ENCODE data around the gene HDAC1.

The HDAC1 gene

DNA sequence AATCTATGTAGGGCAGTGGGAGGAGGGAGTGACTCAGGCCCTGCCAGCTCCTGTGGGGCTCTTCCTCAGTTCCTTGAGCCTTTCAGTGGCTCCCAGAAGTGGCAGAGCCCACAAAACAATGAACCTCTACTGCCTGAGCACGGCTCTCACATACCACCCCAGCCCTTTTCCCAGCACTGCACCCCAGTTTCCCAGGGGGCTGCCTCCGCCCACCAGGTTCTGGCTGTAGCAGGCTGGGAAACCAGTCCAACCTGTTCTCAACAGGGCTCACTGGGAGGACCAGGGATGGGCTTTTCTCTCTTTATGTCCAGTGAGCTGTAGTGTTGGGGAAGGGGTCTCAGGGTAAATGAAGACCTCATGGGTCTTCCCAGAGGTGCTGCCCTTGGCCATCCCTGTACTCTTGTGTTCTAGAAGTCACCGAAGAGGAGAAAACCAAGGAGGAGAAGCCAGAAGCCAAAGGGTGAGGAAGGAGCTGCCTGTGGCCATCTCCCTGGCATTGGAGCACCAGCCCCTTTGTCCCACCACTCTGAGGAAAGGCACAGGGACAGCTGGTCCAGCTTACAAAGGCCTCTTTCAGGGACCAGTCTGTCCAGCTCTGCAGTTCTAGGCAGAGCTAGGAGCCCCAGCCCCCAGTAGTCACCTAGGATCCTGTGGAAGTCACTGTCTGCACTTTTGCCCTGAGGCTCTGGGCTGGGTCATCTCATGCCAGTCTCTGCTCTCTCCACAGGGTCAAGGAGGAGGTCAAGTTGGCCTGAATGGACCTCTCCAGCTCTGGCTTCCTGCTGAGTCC is 40.6 kb downstream of the HDAC1 start:
- H3K4me3 ChIP-seq (ENCODE audit: low read length), result no peak overlapping the region

DNA sequence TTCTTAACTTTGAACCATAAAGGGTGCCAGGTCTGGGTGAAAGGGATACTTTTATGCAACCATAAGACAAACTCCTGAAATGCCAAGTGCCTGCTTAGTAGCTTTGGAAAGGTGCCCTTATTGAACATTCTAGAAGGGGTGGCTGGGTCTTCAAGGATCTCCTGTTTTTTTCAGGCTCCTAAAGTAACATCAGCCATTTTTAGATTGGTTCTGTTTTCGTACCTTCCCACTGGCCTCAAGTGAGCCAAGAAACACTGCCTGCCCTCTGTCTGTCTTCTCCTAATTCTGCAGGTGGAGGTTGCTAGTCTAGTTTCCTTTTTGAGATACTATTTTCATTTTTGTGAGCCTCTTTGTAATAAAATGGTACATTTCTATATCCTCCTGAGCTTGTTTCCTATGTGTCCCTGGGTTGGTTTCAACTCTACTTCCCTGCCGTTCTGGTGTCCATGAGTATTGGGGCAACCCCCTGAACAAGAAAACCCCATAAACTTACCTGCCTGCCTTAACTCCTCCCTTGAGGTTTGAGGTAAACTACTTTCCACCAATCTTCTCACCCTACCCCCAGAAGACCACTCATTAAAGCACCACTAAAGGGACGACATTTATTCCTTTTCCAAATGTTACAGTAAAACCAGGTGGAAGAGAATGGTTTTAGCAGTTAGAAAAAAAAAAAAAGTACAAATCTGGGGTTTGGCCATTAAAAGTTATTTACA is 41.5 kb downstream of the HDAC1 start:
- no peak for DNase-seq (ENCODE audit: low read depth)
- no peak overlapping the region for H3K4me3 ChIP-seq (ENCODE audit: low read length)
- no peak for TF ChIP-seq CTCF (IDR thresholded peaks at IDR 0.05; ENCODE audit: insufficient read depth, low read depth, low read length, missing control alignments)

More for the DNA sequence above, 40.6 kb downstream of the HDAC1 start:
- DNase-seq (ENCODE audit: low read depth), result peak; percentile 71
- TF ChIP-seq CTCF (IDR thresholded peaks at IDR 0.05; ENCODE audit: insufficient read depth, low read depth, low read length, missing control alignments), result no peak

DNA sequence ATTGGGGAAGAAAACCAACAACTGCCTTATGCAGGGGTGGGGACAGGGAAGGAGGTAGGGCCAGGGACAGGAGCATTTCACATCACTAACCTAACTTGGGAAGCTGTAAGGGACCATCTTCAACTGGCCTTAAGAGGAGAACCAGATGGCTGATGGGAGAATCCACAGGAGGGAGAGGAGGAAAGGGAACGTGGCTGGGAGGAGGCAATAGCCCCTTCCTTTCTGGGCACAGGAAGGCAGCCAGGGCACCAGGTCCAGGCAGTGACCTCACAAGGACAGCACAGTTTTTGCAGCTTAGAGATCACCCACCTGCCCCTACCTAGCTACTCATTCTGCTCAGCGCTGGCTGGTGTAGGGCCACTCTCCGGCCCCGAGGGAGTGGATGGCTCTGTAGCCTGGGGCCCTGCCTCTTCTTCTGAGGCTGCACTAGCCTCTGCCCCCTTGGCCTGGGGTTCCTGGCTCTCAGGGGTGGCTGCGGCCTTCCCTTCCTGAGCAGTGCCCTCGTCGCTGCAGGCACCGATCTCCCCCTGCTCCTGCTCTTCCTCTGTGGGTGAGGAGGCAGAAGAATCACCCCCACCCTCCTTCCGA is 42.5 kb downstream of the HDAC1 start:
- no peak overlapping the region for H3K4me3 ChIP-seq (ENCODE audit: low read length)
- DNase-seq (ENCODE audit: low read depth), result no peak
- TF ChIP-seq CTCF (IDR thresholded peaks at IDR 0.05; ENCODE audit: insufficient read depth, low read depth, low read length, missing control alignments), result no peak

- DNase-seq (ENCODE audit: low read depth), result peak; percentile 35
- H3K4me3 ChIP-seq (ENCODE audit: low read length), result peak overlapping the region; percentile 47
- peak; percentile 36 for TF ChIP-seq CTCF (IDR thresholded peaks at IDR 0.05; ENCODE audit: insufficient read depth, low read depth, low read length, missing control alignments)
Observed at GRCh38 chr1:32334864-32335534, 43.1 kb downstream of the HDAC1 start.

DNA sequence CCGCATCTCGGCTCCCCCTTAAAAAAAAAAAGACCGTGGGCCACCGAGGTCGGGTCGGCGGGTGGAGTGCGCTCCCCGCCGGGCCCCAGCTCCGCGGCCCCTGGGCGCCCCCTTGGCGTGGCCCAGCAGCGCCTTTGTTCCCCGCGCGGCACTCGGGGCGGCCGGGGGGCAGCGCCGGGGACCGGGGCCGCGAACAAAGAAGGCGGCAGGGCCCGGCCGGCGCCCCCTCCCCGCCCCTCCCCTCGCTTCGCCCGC is 43.6 kb downstream of the HDAC1 start:
- peak overlapping the region; percentile 47 for H3K4me3 ChIP-seq (ENCODE audit: low read length)
- no peak for DNase-seq (ENCODE audit: low read depth)
- no peak for TF ChIP-seq CTCF (IDR thresholded peaks at IDR 0.05; ENCODE audit: insufficient read depth, low read depth, low read length, missing control alignments)

- peak within 1 kb of the TSS; percentile 47 for H3K4me3 ChIP-seq (ENCODE audit: low read length)
- DNase-seq (ENCODE audit: low read depth), result peak; percentile 68
- no peak for TF ChIP-seq CTCF (IDR thresholded peaks at IDR 0.05; ENCODE audit: insufficient read depth, low read depth, low read length, missing control alignments)
Observed at GRCh38 chr1:32335790-32336590, 44.1 kb downstream of the HDAC1 start, which contains the start of gene MARCKSL1. MARCKSL1 (minus strand) TSS chr1:32336233; CDS start chr1:32336033, 200 bp downstream.

All from epithelial cell of esophagus (primary cell).